Bronchial epithelial cell (primary cell): ENCODE measurements around the gene ANO9. TPM values are rescaled to one million over a fixed set of nuclear protein-coding genes. Genes with fewer than 3 reads are reported as not detected.
"Not testable (repeated sequence)": the region's sequence is repeated elsewhere in the genome, so short reads cannot be mapped to it uniquely, and the experiment has no call there.

ENCODE experiments used
- DNase-seq: peaks from one replicate; pipeline ENCODE4 v3.0.0-alpha.2; 2010; ENCODE audit warnings: low read depth
- FAIRE-seq: peaks from 2 replicates; lab custom pipeline; 2011; peaks lifted over from hg19 to GRCh38; lab: Jason Lieb, UNC
- H3K27me3 ChIP-seq: 2 replicates; pipeline ENCODE4 v1.5.1; 2011; ENCODE audit warnings: low read length; ENCODE audit not compliant: control insufficient read depth, insufficient read depth
- H3K36me3 ChIP-seq: 2 replicates; pipeline ENCODE4 v1.5.1; 2011; ENCODE audit warnings: low read length; ENCODE audit not compliant: control insufficient read depth, insufficient read depth
- H3K4me3 ChIP-seq: 2 replicates; pipeline ENCODE4 v1.5.1; 2011; ENCODE audit warnings: mild to moderate bottlenecking, low read depth, low read length, control low read depth
- total RNA-seq: library from RNA; depleted of rRNA; stranded (reverse); fragments of >200 nt; gene quantifications from 2 replicates; pipeline ENCODE4 v1.2.1, GENCODE V29; 2014
- TF ChIP-seq, protein P1 (sequence below): IDR thresholded peaks from 2 replicates; pipeline ENCODE4 v1.5.1; 2011; ENCODE audit warnings: mild to moderate bottlenecking, moderate library complexity, low read length, control low read depth, inconsistent platforms; ENCODE audit not compliant: insufficient read depth, severe bottlenecking

Gene ANO9
- total RNA-seq, 1 donor from 2014 or later: 9.2 TPM

- DNase-seq (no peak), FAIRE-seq (no peak)
- Histone ChIP-seq H3K36me3 (peaks cover 1% of the 10 kb centered on the region), H3K4me3 (no peak overlapping the region), H3K27me3 (no peaks in the 10 kb centered on the region)
- TF ChIP-seq, protein P1, sequence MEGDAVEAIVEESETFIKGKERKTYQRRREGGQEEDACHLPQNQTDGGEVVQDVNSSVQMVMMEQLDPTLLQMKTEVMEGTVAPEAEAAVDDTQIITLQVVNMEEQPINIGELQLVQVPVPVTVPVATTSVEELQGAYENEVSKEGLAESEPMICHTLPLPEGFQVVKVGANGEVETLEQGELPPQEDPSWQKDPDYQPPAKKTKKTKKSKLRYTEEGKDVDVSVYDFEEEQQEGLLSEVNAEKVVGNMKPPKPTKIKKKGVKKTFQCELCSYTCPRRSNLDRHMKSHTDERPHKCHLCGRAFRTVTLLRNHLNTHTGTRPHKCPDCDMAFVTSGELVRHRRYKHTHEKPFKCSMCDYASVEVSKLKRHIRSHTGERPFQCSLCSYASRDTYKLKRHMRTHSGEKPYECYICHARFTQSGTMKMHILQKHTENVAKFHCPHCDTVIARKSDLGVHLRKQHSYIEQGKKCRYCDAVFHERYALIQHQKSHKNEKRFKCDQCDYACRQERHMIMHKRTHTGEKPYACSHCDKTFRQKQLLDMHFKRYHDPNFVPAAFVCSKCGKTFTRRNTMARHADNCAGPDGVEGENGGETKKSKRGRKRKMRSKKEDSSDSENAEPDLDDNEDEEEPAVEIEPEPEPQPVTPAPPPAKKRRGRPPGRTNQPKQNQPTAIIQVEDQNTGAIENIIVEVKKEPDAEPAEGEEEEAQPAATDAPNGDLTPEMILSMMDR: no peak
Measured at GRCh38 chr11:431921-432320, 9.9 kb downstream of the ANO9 start.

GRCh38 chr11:429931-430456 lies 11.8 kb downstream of the ANO9 start:
- Histone ChIP-seq H3K4me3 (no peak overlapping the region), H3K36me3 (peaks cover 1% of the 10 kb centered on the region), H3K27me3 (no peaks in the 10 kb centered on the region)
- FAIRE-seq (no peak), DNase-seq (no peak)
- TF ChIP-seq, protein P1: no peak

DNA sequence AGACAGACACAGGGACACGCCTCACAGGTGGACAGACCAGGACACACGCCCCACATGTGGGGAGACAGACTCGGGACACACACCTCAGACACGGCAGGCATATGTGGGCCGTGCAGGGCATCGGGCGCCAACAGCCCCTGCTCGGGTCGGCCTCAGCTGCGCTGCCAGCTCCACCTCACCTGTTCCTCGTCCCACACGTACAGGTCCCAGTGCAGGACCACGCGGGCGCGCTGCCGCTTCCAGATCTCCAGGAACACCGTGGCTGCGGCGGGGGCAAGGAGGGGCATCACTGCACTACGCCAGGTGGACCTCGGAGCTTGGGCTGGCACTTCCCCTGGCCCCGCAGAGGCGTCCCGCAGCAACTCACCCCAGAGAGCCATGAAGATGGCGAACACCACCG lies 12.4 kb downstream of the ANO9 start:
- Histone ChIP-seq H3K36me3 (peaks cover 1% of the 10 kb centered on the region), H3K4me3 (no peak overlapping the region), H3K27me3 (no peaks in the 10 kb centered on the region)
- FAIRE-seq (no peak), DNase-seq (no peak)
- TF ChIP-seq, protein P1: no peak

GRCh38 chr11:428295-428694 lies 13.5 kb downstream of the ANO9 start:
- DNase-seq (no peak), FAIRE-seq (no peak)
- Histone ChIP-seq H3K36me3 (peaks cover 1% of the 10 kb centered on the region), H3K4me3 (no peak overlapping the region), H3K27me3 (no peaks in the 10 kb centered on the region)
- TF ChIP-seq, protein P1: no peak

DNA sequence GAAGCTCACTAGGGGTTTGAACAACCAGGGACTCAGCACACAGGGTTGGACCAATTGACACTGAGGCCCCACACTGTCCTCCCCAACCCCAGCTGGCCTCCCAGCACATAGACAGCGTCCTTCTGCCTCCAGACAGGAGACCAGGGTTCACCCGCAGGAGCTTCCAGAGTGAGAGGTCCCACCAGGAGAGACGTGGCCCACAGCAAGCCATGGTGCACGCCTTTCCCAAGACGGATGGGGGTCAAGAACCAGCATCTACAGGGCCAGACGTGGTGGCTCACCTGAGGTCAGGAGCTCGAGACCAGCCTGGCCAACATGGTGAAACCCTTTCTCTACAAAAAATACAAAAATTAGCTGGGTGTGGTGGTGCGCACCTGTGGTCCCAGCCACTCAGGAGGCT lies 15.0 kb downstream of the ANO9 start:
- TF ChIP-seq, protein P1: no peak
- Histone ChIP-seq H3K4me3 (no peak overlapping the region), H3K27me3 (no peaks in the 10 kb centered on the region), H3K36me3 (no peaks in the 10 kb centered on the region)
- FAIRE-seq: no peak
- DNase-seq: no peak

- no peaks in the 10 kb centered on the region for H3K27me3 ChIP-seq
- FAIRE-seq (no peak), DNase-seq (no peak)
- H3K36me3 ChIP-seq: no peaks in the 10 kb centered on the region
- TF ChIP-seq, protein P1: no peak
- no peak overlapping the region for H3K4me3 ChIP-seq
Measured at GRCh38 chr11:425301-425700, 16.5 kb downstream of the ANO9 start.

DNA sequence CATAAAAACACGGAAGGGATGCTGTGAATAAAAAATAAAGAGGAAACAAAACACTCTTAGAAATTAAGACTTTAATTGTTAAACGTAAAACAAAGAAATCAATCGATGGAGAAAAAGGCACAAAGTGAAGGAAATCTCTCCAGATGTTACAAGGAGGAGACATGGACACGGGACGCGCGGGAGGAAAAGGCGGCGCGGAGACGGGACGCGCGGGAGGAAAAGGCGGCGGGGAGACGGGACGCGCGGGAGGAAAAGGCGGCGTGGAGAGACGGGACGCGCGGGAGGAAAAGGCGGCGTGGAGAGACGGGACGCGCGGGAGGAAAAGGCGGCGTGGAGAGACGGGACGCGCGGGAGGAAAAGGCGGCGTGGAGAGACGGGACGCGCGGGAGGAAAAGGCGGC lies 17.0 kb downstream of the ANO9 start:
- not testable (repeated sequence) for DNase-seq, H3K27me3 ChIP-seq, FAIRE-seq, H3K36me3 ChIP-seq, H3K4me3 ChIP-seq
